ENCODE data around the gene PUM2. TPM values are rescaled to one million over a fixed set of nuclear protein-coding genes. Genes with fewer than 3 reads are reported as not detected.

Gene PUM2
- total and polyA plus RNA-seq, 2 of the 13 experiments (the other 11 are each of a cell fraction or from before 2014, with no cell fraction given), result 69.6 to 69.8 TPM

- TF ChIP-seq ZBTB33 (CRISPR knock-in tag; IDR thresholded peaks at IDR 0.05), result no peak
- no peak for TF ChIP-seq ZNF816 (CRISPR knock-in tag; IDR thresholded peaks at IDR 0.05; ENCODE audit: borderline replicate concordance)
- no peak for TF ChIP-seq E2F1 (CRISPR knock-in tag; IDR thresholded peaks at IDR 0.05)
- 0 out of 2 replicates have a peak, but pooled peaks have one; percentile 15 for TF ChIP-seq SAP130 (CRISPR knock-in tag; IDR thresholded peaks at IDR 0.05; ENCODE audit: low read depth)
- TF ChIP-seq ZNF24 (IDR thresholded peaks at IDR 0.05), result no peak
- no peak for TF ChIP-seq PHF5A (CRISPR knock-in tag; IDR thresholded peaks at IDR 0.05; ENCODE audit: low read depth, unreplicated experiment)
- no peak for TF ChIP-seq ZNF878 (CRISPR knock-in tag; IDR thresholded peaks at IDR 0.05)
- TF ChIP-seq HNF1B (CRISPR knock-in tag; IDR thresholded peaks at IDR 0.05), result 0 out of 2 replicates have a peak, but pooled peaks have one; percentile 15
- no peak for TF ChIP-seq ZNF143 (CRISPR knock-in tag; IDR thresholded peaks at IDR 0.05)
- no peak for TF ChIP-seq SOX13 (IDR thresholded peaks at IDR 0.05)
- TF ChIP-seq SOX13 (CRISPR knock-in tag; conservative IDR thresholded peaks at IDR 0.05 in 1 of 2, IDR thresholded peaks at IDR 0.05 in 1 of 2), result 0 out of 4 replicates have a peak, but pooled peaks of 1 of the 2 experiments have one; percentile 17
These were observed 128.5 kb downstream of the PUM2 start (continued) for GRCh38 chr2:20222014-20222768.
